HL-60 (cell line): ENCODE data around the gene SYT7.

Experiments
- DNase-seq, 2 experiments: peaks; one replicate each; pipeline ENCODE4 v3.0.0-alpha.2; 2010 to 2020; ENCODE audit warnings: low read depth in 1 of 2, low spot score in 1 of 2
- H3K27ac ChIP-seq: fragments of 250-450 bp; sonication (Bioruptor Pico); replicated peaks from 2 replicates; pipeline ENCODE4 v1.5.1; 2020; ENCODE audit warnings: mild to moderate bottlenecking, moderate library complexity
- H3K27me3 ChIP-seq: fragments of 250-450 bp; sonication (Bioruptor Pico); 2 replicates; pipeline ENCODE4 v1.5.1; 2021; ENCODE audit warnings: mild to moderate bottlenecking, moderate library complexity; ENCODE audit not compliant: insufficient read depth, poor library complexity, severe bottlenecking
- H3K4me3 ChIP-seq: replicated peaks from 2 replicates; pipeline ENCODE4 v1.5.1; 2011; ENCODE audit warnings: mild to moderate bottlenecking, control low read depth, low read length; ENCODE audit not compliant: insufficient read depth
- CTCF ChIP-seq: IDR thresholded peaks from one replicate; pipeline ENCODE4 v1.5.1; 2011; ENCODE audit warnings: low read length, control low read depth, inconsistent platforms; ENCODE audit not compliant: insufficient read depth
- GABPA ChIP-seq: IDR thresholded peaks from 2 replicates; pipeline ENCODE4 v1.6.1; 2012; ENCODE audit warnings: low read depth
- POLR2AphosphoS5 ChIP-seq: IDR thresholded peaks from 2 replicates; pipeline ENCODE4 v1.6.1; 2012; ENCODE audit warnings: low read depth
- REST ChIP-seq: IDR thresholded peaks from 2 replicates; pipeline ENCODE4 v1.6.1; 2012; ENCODE audit warnings: low read depth; ENCODE audit not compliant: insufficient replicate concordance
- SPI1 ChIP-seq: IDR thresholded peaks from 2 replicates; pipeline ENCODE4 v1.6.1; 2012; ENCODE audit warnings: low read depth, mild to moderate bottlenecking, borderline replicate concordance

SYT7 gene

DNA sequence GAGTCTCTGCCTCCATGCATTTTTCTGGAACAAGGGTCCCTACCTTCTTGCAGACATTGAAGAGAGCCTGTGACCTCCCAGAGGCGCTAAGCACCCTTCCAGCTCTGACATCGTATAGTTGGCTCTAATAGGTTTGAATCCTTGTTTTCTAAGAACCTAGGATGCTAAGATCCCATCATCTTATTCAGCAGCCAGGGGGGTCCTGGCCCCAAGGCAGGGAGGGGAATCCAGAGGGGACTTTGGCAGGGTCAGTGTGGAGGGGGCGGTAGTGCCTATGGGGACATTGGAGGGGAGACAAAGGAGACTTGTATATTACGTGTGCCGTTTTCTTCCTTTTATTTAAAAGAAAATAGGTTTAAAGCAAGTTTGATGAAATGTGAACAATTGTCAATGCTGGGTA, 75.8 kb downstream of the SYT7 start:
- TF ChIP-seq CTCF, result no peak
- TF ChIP-seq POLR2AphosphoS5, result no peak
- no peak for TF ChIP-seq SPI1
- TF ChIP-seq GABPA, result no peak
- no peak for TF ChIP-seq REST
- DNase-seq, result no peak
- Histone ChIP-seq H3K4me3 (no peak overlapping the region), H3K27me3 (peaks cover 30% of the 10 kb centered on the region), H3K27ac (no peak overlapping the region)

GRCh38 chr11:61503135-61503770, 77.6 kb downstream of the SYT7 start:
- Histone ChIP-seq H3K27me3 (peaks cover 23% of the 10 kb centered on the region), H3K4me3 (no peak overlapping the region), H3K27ac (no peak overlapping the region)
- peak in 1 of 2 experiments; percentile 47 for DNase-seq
- TF ChIP-seq CTCF (no peak), REST (no peak), SPI1 (peak; percentile 94)

DNA sequence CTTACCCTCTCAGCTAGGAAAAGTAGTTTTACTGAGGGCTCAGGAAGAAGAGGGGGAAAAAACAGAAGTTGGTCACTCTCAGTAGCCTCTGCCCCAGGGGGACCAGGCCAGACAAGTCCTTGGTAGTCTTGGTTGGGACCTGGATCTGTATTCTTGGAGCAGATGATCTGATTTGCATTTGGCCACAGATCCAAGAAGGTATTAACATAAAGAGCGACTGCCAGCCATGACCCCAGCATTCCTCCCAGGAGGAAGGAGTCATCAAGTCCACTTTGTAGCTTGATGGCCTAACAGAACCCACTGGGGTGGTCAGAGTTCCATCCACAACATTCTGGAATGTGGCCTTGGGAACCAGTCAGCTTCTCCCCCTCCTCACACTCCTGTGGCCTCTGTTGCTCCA, 78.4 kb downstream of the SYT7 start:
- H3K4me3 ChIP-seq, result no peak overlapping the region
- peaks cover 16% of the 10 kb centered on the region for H3K27me3 ChIP-seq
- no peak for TF ChIP-seq GABPA
- TF ChIP-seq CTCF, result no peak
- no peak for TF ChIP-seq REST
- TF ChIP-seq SPI1, result no peak
- no peak for TF ChIP-seq POLR2AphosphoS5
- DNase-seq, result no peak
- no peak overlapping the region for H3K27ac ChIP-seq
